WTC11 (cell line): ENCODE measurements around the gene STRN3. TPM values are rescaled to one million over a fixed set of nuclear protein-coding genes. Genes with fewer than 3 reads are reported as not detected.

Source experiments
- ATAC-seq: fragments of 200-7000 bp; cut with Tn5 transposase; 2 replicates; pipeline ENCODE4 v1.10.0; 2021; ENCODE audit warnings: mild to moderate bottlenecking, moderate library complexity
- Bru-seq: library from RNA; stranded (reverse); fragments of 400-500 nt; gene quantifications from one replicate; lab custom pipeline; 2021; lab: Mats Ljungman, UMichigan
- CTCF ChIA-PET: fragments of 300-600 bp; sonication (Branson Sonifier 250); formaldehyde crosslinking; loops from one replicate; lab custom pipeline; 2021; ENCODE audit warnings: antibody characterized with exemption; lab: Charles Lee
- POLR2A ChIA-PET: fragments of 350-600 bp; sonication (Branson Sonifier 250); formaldehyde crosslinking; loops from one replicate; lab custom pipeline; 2021; ENCODE audit warnings: antibody characterized with exemption; lab: Charles Lee
- DNase-seq: peaks from one replicate; pipeline ENCODE4 v3.0.0; 2021; ENCODE audit warnings: low spot score
- H3K27ac Mint-ChIP-seq: 2 replicates; pipeline ENCODE4 v1.8.0; 2021; ENCODE audit warnings: mixed read lengths
- H3K27me3 Mint-ChIP-seq: 2 replicates; pipeline ENCODE4 v1.8.0; 2021; ENCODE audit warnings: low read depth, mild to moderate bottlenecking, moderate library complexity, mixed read lengths
- H3K36me3 Mint-ChIP-seq: 2 replicates; pipeline ENCODE4 v1.8.0; 2021; ENCODE audit warnings: mixed read lengths
- H3K4me1 Mint-ChIP-seq: 2 replicates; pipeline ENCODE4 v1.8.0; 2022; ENCODE audit warnings: mixed read lengths
- H3K4me3 Mint-ChIP-seq: 2 replicates; pipeline ENCODE4 v1.8.0; 2021; ENCODE audit warnings: mild to moderate bottlenecking, moderate library complexity, mixed read lengths
- H3K9me3 Mint-ChIP-seq: 2 replicates; pipeline ENCODE4 v1.8.0; 2021; ENCODE audit warnings: mixed read lengths
- EMX1 ChIP-seq: fragments of 250-450 bp; sonication (Bioruptor Pico); IDR thresholded peaks from 2 replicates; pipeline ENCODE4 v1.8.0; 2021; ENCODE audit warnings: mild to moderate bottlenecking
- ETV6 ChIP-seq: sonication (generic); formaldehyde crosslinking; IDR thresholded peaks from 2 replicates; pipeline ENCODE4 v1.8.1; 2022; ENCODE audit warnings: mild to moderate bottlenecking, missing genetic modification reagents
- GTF2I ChIP-seq: fragments of 250-450 bp; sonication (Bioruptor Pico); conservative IDR thresholded peaks from 2 replicates; pipeline ENCODE4 v1.4.0; 2021; ENCODE audit warnings: mild to moderate bottlenecking
- JUN ChIP-seq: sonication (generic); formaldehyde crosslinking; IDR thresholded peaks from 2 replicates; pipeline ENCODE4 v1.8.0; 2023; ENCODE audit warnings: mild to moderate bottlenecking, missing genetic modification reagents
- NFE2L1 ChIP-seq: sonication (generic); formaldehyde crosslinking; IDR thresholded peaks from 2 replicates; pipeline ENCODE4 v1.8.1; 2023; ENCODE audit warnings: missing genetic modification reagents
- NR1H2 ChIP-seq: sonication (generic); formaldehyde crosslinking; IDR thresholded peaks from 2 replicates; pipeline ENCODE4 v1.9.0; 2021; ENCODE audit warnings: mild to moderate bottlenecking, moderate library complexity, missing genetic modification reagents
- OVOL2 ChIP-seq: fragments of 250-450 bp; sonication (Bioruptor Pico); IDR thresholded peaks from 2 replicates; pipeline ENCODE4 v1.9.0; 2021; ENCODE audit warnings: mild to moderate bottlenecking, borderline replicate concordance
- PRRX2 ChIP-seq: fragments of 250-450 bp; sonication (Bioruptor Pico); IDR thresholded peaks from 2 replicates; pipeline ENCODE4 v1.8.0; 2021; ENCODE audit warnings: mild to moderate bottlenecking
- RELA ChIP-seq: sonication (generic); formaldehyde crosslinking; IDR thresholded peaks from 2 replicates; pipeline ENCODE4 v1.8.1; 2022; ENCODE audit warnings: missing genetic modification reagents, mild to moderate bottlenecking, borderline replicate concordance
- SMAD3 ChIP-seq: sonication (generic); formaldehyde crosslinking; IDR thresholded peaks from 2 replicates; pipeline ENCODE4 v1.8.0; 2022; ENCODE audit warnings: missing genetic modification reagents, mild to moderate bottlenecking, borderline replicate concordance
- SP1 ChIP-seq: sonication (generic); formaldehyde crosslinking; conservative IDR thresholded peaks from 2 replicates; pipeline ENCODE4 v1.8.1; 2022; ENCODE audit warnings: missing genetic modification reagents
- TCF7 ChIP-seq: sonication (generic); formaldehyde crosslinking; IDR thresholded peaks from 2 replicates; pipeline ENCODE4 v1.8.0; 2022; ENCODE audit warnings: mild to moderate bottlenecking, low read depth, missing genetic modification reagents, moderate library complexity
- TP53 ChIP-seq: sonication (generic); formaldehyde crosslinking; IDR thresholded peaks from 2 replicates; pipeline ENCODE4 v1.8.1; 2023; ENCODE audit warnings: mild to moderate bottlenecking, missing genetic modification reagents
- ZNF121 ChIP-seq: sonication (generic); formaldehyde crosslinking; IDR thresholded peaks from 2 replicates; pipeline ENCODE4 v1.8.0; 2023; ENCODE audit warnings: missing genetic modification reagents
- ZNF219 ChIP-seq: sonication (generic); formaldehyde crosslinking; IDR thresholded peaks from 2 replicates; pipeline ENCODE4 v1.8.0; 2023; ENCODE audit warnings: missing genetic modification reagents, mild to moderate bottlenecking, borderline replicate concordance
- long read RNA-seq, 3 experiments: library from RNA in 1 of 3; library from capped mRNA in 1 of 3; library from polyadenylated mRNA in 1 of 3; unstranded in 2 of 3; stranded (forward) in 1 of 3; transcript quantifications; one replicate each; pipeline ENCODE4 v2.0.0, GENCODE V29; 2021
- total RNA-seq: library from RNA; stranded (reverse); gene quantifications from 3 replicates; pipeline ENCODE4 v1.2.3, GENCODE V29; 2021
- TF ChIP-seq, protein P1 (sequence below): sonication (generic); formaldehyde crosslinking; IDR thresholded peaks from 2 replicates; pipeline ENCODE4 v1.8.0; 2023; ENCODE audit warnings: mild to moderate bottlenecking, missing genetic modification reagents
- TF ChIP-seq, protein P2 (sequence below): sonication (generic); formaldehyde crosslinking; IDR thresholded peaks from 2 replicates; pipeline ENCODE4 v1.8.0; 2023; ENCODE audit warnings: missing genetic modification reagents
- TF ChIP-seq, protein P3 (sequence below): sonication (generic); formaldehyde crosslinking; IDR thresholded peaks from 2 replicates; pipeline ENCODE4 v1.8.1; 2022; ENCODE audit warnings: mild to moderate bottlenecking, moderate library complexity, missing genetic modification reagents
- TF ChIP-seq, protein P4 (sequence below): sonication (generic); formaldehyde crosslinking; IDR thresholded peaks from 2 replicates; pipeline ENCODE4 v1.8.0; 2022; ENCODE audit warnings: missing genetic modification reagents
- TF ChIP-seq, protein P5 (sequence below): sonication (generic); formaldehyde crosslinking; IDR thresholded peaks from 2 replicates; pipeline ENCODE4 v1.8.1; 2023; ENCODE audit warnings: mild to moderate bottlenecking, missing genetic modification reagents
- TF ChIP-seq, protein P6 (sequence below): sonication (generic); formaldehyde crosslinking; IDR thresholded peaks from 2 replicates; pipeline ENCODE4 v1.8.0; 2022; ENCODE audit warnings: mild to moderate bottlenecking, missing genetic modification reagents

STRN3 gene, protein sequence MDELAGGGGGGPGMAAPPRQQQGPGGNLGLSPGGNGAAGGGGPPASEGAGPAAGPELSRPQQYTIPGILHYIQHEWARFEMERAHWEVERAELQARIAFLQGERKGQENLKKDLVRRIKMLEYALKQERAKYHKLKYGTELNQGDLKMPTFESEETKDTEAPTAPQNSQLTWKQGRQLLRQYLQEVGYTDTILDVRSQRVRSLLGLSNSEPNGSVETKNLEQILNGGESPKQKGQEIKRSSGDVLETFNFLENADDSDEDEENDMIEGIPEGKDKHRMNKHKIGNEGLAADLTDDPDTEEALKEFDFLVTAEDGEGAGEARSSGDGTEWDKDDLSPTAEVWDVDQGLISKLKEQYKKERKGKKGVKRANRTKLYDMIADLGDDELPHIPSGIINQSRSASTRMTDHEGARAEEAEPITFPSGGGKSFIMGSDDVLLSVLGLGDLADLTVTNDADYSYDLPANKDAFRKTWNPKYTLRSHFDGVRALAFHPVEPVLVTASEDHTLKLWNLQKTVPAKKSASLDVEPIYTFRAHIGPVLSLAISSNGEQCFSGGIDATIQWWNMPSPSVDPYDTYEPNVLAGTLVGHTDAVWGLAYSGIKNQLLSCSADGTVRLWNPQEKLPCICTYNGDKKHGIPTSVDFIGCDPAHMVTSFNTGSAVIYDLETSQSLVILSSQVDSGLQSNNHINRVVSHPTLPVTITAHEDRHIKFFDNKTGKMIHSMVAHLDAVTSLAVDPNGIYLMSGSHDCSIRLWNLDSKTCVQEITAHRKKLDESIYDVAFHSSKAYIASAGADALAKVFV
- total RNA-seq (37.1 to 40.8 TPM (median 40.4 TPM) in 3 replicates), Bru-seq, nascent RNA (percentile 88 among the genes with signal in this experiment)
- long read RNA-seq, experiment 1, transcript STRN3-202 (18 exons, 2,799 nt): minor isoform, 9 of 72 reads
- long read RNA-seq, experiment 1, transcript STRN3-201 (16 exons, 3,970 nt): major isoform, 21 of 72 reads
- long read RNA-seq, experiment 1, partial matches to known transcripts: 5 of 72 reads
- long read RNA-seq, experiment 1, other reads (novel, unspliced or antisense): 37 of 72 reads
- long read RNA-seq, experiment 2, partial matches to known transcripts: 5 of 32 reads
- long read RNA-seq, experiment 2, other reads (novel, unspliced or antisense): 27 of 32 reads
- long read RNA-seq, experiment 3, partial matches to known transcripts: 5 of 7 reads
- long read RNA-seq, experiment 3, other reads (novel, unspliced or antisense): 2 of 7 reads

DNA sequence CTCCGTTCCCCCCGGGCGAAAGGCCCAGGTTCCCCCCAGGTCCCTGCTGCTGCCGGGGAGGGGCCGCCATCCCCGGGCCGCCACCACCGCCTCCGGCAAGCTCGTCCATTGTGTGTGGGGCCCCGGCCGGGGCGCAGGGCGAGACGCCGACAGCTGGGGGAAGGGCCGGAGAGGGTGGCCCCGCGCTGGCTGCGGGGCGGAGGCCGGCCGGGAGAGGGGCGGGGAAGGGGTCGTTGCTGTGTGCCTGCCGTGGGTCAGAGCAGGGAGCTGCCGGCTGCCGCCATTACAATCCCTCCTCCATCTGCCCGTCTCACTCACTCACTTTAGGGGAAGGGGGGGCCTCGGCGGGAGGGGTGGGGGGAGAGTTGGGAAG, at the start of gene STRN3:
TSS of gene STRN3 (minus strand) at position 303 of the 373 bp plus-strand sequence. CDS start at position 109, 194 bp downstream.
- Mint-ChIP-seq H3K4me1 (peaks cover 40% of the 10 kb centered on the region), H3K36me3 (peaks cover 5% of the 10 kb centered on the region), H3K27ac (peak within 1 kb of the TSS; percentile 99), H3K4me3 (peak within 1 kb of the TSS; percentile 89), H3K9me3 (no peaks in the 10 kb centered on the region), H3K27me3 (no peaks in the 10 kb centered on the region)
- ATAC-seq: no peak
- POLR2A ChIA-PET: interaction anchor here (0.5 to 1.7 kb wide), 14 partner anchors 8 to 1912 kb away, joined by 3 to 12 read pairs (median 5); no protein-coding TSS in a partner anchor
- no peak for DNase-seq
- CTCF ChIA-PET: interaction anchor here (0.7 to 1.1 kb wide), 5 partner anchors 28 to 182 kb away, joined by 3 to 7 read pairs (median 4); partner anchors contain the start of gene HECTD1
- TF ChIP-seq, protein P1, sequence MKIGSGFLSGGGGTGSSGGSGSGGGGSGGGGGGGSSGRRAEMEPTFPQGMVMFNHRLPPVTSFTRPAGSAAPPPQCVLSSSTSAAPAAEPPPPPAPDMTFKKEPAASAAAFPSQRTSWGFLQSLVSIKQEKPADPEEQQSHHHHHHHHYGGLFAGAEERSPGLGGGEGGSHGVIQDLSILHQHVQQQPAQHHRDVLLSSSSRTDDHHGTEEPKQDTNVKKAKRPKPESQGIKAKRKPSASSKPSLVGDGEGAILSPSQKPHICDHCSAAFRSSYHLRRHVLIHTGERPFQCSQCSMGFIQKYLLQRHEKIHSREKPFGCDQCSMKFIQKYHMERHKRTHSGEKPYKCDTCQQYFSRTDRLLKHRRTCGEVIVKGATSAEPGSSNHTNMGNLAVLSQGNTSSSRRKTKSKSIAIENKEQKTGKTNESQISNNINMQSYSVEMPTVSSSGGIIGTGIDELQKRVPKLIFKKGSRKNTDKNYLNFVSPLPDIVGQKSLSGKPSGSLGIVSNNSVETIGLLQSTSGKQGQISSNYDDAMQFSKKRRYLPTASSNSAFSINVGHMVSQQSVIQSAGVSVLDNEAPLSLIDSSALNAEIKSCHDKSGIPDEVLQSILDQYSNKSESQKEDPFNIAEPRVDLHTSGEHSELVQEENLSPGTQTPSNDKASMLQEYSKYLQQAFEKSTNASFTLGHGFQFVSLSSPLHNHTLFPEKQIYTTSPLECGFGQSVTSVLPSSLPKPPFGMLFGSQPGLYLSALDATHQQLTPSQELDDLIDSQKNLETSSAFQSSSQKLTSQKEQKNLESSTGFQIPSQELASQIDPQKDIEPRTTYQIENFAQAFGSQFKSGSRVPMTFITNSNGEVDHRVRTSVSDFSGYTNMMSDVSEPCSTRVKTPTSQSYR: no peak
- TF ChIP-seq NFE2L1 (CRISPR knock-in tag): 0 out of 2 replicates have a peak, but pooled peaks have one; percentile 45
- TF ChIP-seq ETV6 (CRISPR knock-in tag): no peak
- TF ChIP-seq, protein P2, sequence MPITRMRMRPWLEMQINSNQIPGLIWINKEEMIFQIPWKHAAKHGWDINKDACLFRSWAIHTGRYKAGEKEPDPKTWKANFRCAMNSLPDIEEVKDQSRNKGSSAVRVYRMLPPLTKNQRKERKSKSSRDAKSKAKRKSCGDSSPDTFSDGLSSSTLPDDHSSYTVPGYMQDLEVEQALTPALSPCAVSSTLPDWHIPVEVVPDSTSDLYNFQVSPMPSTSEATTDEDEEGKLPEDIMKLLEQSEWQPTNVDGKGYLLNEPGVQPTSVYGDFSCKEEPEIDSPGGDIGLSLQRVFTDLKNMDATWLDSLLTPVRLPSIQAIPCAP (CRISPR knock-in tag): no peak
- no peak for TF ChIP-seq RELA
- TF ChIP-seq JUN (CRISPR knock-in tag): no peak
- TF ChIP-seq PRRX2: no peak
- TF ChIP-seq TP53 (CRISPR knock-in tag): no peak; the same call in 1 of the 2 replicates
- TF ChIP-seq GTF2I (CRISPR knock-in tag): no peak
- TF ChIP-seq, protein P3, sequence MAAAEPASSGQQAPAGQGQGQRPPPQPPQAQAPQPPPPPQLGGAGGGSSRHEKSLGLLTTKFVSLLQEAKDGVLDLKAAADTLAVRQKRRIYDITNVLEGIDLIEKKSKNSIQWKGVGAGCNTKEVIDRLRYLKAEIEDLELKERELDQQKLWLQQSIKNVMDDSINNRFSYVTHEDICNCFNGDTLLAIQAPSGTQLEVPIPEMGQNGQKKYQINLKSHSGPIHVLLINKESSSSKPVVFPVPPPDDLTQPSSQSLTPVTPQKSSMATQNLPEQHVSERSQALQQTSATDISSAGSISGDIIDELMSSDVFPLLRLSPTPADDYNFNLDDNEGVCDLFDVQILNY: peak; percentile 36; the same call in 1 of the 2 replicates
- TF ChIP-seq, protein P4, sequence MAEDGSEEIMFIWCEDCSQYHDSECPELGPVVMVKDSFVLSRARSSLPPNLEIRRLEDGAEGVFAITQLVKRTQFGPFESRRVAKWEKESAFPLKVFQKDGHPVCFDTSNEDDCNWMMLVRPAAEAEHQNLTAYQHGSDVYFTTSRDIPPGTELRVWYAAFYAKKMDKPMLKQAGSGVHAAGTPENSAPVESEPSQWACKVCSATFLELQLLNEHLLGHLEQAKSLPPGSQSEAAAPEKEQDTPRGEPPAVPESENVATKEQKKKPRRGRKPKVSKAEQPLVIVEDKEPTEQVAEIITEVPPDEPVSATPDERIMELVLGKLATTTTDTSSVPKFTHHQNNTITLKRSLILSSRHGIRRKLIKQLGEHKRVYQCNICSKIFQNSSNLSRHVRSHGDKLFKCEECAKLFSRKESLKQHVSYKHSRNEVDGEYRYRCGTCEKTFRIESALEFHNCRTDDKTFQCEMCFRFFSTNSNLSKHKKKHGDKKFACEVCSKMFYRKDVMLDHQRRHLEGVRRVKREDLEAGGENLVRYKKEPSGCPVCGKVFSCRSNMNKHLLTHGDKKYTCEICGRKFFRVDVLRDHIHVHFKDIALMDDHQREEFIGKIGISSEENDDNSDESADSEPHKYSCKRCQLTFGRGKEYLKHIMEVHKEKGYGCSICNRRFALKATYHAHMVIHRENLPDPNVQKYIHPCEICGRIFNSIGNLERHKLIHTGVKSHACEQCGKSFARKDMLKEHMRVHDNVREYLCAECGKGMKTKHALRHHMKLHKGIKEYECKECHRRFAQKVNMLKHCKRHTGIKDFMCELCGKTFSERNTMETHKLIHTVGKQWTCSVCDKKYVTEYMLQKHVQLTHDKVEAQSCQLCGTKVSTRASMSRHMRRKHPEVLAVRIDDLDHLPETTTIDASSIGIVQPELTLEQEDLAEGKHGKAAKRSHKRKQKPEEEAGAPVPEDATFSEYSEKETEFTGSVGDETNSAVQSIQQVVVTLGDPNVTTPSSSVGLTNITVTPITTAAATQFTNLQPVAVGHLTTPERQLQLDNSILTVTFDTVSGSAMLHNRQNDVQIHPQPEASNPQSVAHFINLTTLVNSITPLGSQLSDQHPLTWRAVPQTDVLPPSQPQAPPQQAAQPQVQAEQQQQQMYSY (CRISPR knock-in tag): no peak
- TF ChIP-seq SP1 (CRISPR knock-in tag): no peak; the same call in 1 of the 2 replicates
- TF ChIP-seq SMAD3 (CRISPR knock-in tag): no peak
- TF ChIP-seq OVOL2: no peak
- no peak for TF ChIP-seq ZNF121 (CRISPR knock-in tag)
- TF ChIP-seq ZNF219 (CRISPR knock-in tag): no peak
- TF ChIP-seq, protein P5, sequence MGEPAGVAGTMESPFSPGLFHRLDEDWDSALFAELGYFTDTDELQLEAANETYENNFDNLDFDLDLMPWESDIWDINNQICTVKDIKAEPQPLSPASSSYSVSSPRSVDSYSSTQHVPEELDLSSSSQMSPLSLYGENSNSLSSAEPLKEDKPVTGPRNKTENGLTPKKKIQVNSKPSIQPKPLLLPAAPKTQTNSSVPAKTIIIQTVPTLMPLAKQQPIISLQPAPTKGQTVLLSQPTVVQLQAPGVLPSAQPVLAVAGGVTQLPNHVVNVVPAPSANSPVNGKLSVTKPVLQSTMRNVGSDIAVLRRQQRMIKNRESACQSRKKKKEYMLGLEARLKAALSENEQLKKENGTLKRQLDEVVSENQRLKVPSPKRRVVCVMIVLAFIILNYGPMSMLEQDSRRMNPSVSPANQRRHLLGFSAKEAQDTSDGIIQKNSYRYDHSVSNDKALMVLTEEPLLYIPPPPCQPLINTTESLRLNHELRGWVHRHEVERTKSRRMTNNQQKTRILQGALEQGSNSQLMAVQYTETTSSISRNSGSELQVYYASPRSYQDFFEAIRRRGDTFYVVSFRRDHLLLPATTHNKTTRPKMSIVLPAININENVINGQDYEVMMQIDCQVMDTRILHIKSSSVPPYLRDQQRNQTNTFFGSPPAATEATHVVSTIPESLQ (CRISPR knock-in tag): no peak
- no peak for TF ChIP-seq NR1H2 (CRISPR knock-in tag)
- TF ChIP-seq, protein P6, sequence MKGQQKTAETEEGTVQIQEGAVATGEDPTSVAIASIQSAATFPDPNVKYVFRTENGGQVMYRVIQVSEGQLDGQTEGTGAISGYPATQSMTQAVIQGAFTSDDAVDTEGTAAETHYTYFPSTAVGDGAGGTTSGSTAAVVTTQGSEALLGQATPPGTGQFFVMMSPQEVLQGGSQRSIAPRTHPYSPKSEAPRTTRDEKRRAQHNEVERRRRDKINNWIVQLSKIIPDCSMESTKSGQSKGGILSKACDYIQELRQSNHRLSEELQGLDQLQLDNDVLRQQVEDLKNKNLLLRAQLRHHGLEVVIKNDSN: no peak
- no peak for TF ChIP-seq EMX1 (CRISPR knock-in tag)
- no peak for TF ChIP-seq TCF7 (CRISPR knock-in tag)
